Activated naive CD4-positive, alpha-beta T cell treated with anti-CD3 and anti-CD28 coated beads, Interleukin-2, amount 10 ng/mL, durations not matched to agents 7 days and 5 days (primary cell): ENCODE measurements around the gene SPI1.

Experiments
- CTCF ChIA-PET: fragments of 350-600 bp; sonication (Branson Sonifier 250); formaldehyde crosslinking; loops from one replicate; lab custom pipeline; 2021; ENCODE audit warnings: antibody characterized with exemption; lab: Charles Lee
- DNase-seq: peaks from one replicate; pipeline ENCODE4 v3.0.0-alpha.2; 2020
- H3K27ac Mint-ChIP-seq: one replicate; pipeline ENCODE4 v1.8.0; 2021; ENCODE audit warnings: mild to moderate bottlenecking, moderate library complexity, mixed read lengths
- H3K27me3 Mint-ChIP-seq: one replicate; pipeline ENCODE4 v1.8.0; 2021; ENCODE audit warnings: mild to moderate bottlenecking, mixed read lengths
- H3K36me3 Mint-ChIP-seq: one replicate; pipeline ENCODE4 v1.8.0; 2021; ENCODE audit warnings: mixed read lengths
- H3K4me1 Mint-ChIP-seq: one replicate; pipeline ENCODE4 v1.8.0; 2021; ENCODE audit warnings: mixed read lengths
- H3K4me3 Mint-ChIP-seq: one replicate; pipeline ENCODE4 v1.8.0; 2021; ENCODE audit warnings: mild to moderate bottlenecking, moderate library complexity, mixed read lengths
- H3K9me3 Mint-ChIP-seq: one replicate; pipeline ENCODE4 v1.8.0; 2021; ENCODE audit warnings: mixed read lengths

The SPI1 gene

DNA sequence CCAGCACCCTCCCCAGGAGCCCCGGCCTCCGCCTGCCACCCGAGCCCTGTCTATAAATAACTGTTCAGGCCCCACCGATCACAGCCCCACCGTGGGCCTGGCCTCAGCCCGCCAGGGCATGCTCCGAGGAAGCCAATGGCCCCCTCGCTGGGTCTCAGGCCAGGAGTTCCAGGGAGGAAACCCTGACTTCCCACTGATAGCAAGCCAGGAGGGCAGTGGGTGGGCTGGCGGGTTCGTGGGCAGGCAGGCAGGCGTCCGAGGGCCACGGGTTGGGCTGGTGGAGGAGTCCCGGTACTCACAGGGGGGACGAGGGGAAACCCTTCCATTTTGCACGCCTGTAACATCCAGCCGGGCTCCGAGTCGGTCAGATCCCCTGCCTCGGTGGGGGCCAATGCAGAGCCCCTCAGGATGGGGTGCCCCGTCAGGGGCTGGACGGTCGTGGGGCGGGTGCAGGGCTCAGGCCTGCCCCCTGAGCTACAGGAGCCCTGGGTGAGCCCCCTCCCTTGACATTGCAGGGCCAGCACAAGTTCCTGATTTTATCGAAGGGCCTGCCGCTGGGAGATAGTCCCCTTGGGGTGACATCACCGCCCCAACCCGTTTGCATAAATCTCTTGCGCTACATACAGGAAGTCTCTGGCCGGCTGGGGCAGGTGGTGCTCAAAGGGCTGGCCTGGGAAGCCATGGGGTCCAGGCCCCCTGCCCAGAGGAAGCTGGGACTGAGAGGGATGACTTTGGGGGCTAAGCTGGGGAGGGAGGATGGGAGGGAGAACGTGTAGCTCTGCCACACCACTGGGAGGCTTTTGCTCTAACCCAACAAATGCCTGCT is at the start of gene SPI1:
TSS of gene SPI1 (minus strand) at position 538 of the 826 bp plus-strand sequence. CDS start at position 344, 194 bp downstream.
- no peak within 1 kb of the TSS for H3K4me3 Mint-ChIP-seq
- CTCF ChIA-PET, result interaction anchor here (0.9 to 1.2 kb wide), 2 partner anchors 33 to 77 kb away, joined by 3 read pairs; no protein-coding TSS in a partner anchor
- no peak for DNase-seq
- H3K27ac Mint-ChIP-seq, result no peak within 1 kb of the TSS
- no peaks in the 10 kb centered on the region for H3K36me3 Mint-ChIP-seq
- peaks cover 7% of the 10 kb centered on the region for H3K27me3 Mint-ChIP-seq
- H3K9me3 Mint-ChIP-seq, result no peaks in the 10 kb centered on the region
- peaks cover 4% of the 10 kb centered on the region for H3K4me1 Mint-ChIP-seq

- Mint-ChIP-seq H3K9me3 (no peaks in the 10 kb centered on the region), H3K4me3 (peak within 1 kb of the TSS; percentile 100), H3K36me3 (peaks cover 41% of the 10 kb centered on the region), H3K4me1 (peaks cover 35% of the 10 kb centered on the region), H3K27ac (peak within 1 kb of the TSS; percentile 99), H3K27me3 (no peaks in the 10 kb centered on the region)
- peak; percentile 99 for DNase-seq
- CTCF ChIA-PET, result interaction anchor here (1.5 to 4.5 kb wide), 2 partner anchors 15 to 52 kb away, joined by 4 to 22 read pairs; no protein-coding TSS in a partner anchor
Measured at GRCh38 chr11:47426062-47426956, 48.0 kb upstream of the SPI1 start, which contains the start of gene PSMC3. Gene PSMC3 (minus strand): TSS chr11:47426439. CDS start chr11:47426279, 160 bp downstream.

- H3K27me3 Mint-ChIP-seq, result no peaks in the 10 kb centered on the region
- peaks cover 46% of the 10 kb centered on the region for H3K36me3 Mint-ChIP-seq
- H3K4me3 Mint-ChIP-seq, result peak overlapping the region; percentile 100
- no peaks in the 10 kb centered on the region for H3K9me3 Mint-ChIP-seq
- peaks cover 35% of the 10 kb centered on the region for H3K4me1 Mint-ChIP-seq
- no peak for DNase-seq
- CTCF ChIA-PET, result interaction anchor here (4.5 kb wide), 1 partner anchor 14 kb away, joined by 22 read pairs; no protein-coding TSS in a partner anchor
- peak overlapping the region; percentile 99 for H3K27ac Mint-ChIP-seq
Measured at GRCh38 chr11:47425611-47426010, 47.3 kb upstream of the SPI1 start.

DNA sequence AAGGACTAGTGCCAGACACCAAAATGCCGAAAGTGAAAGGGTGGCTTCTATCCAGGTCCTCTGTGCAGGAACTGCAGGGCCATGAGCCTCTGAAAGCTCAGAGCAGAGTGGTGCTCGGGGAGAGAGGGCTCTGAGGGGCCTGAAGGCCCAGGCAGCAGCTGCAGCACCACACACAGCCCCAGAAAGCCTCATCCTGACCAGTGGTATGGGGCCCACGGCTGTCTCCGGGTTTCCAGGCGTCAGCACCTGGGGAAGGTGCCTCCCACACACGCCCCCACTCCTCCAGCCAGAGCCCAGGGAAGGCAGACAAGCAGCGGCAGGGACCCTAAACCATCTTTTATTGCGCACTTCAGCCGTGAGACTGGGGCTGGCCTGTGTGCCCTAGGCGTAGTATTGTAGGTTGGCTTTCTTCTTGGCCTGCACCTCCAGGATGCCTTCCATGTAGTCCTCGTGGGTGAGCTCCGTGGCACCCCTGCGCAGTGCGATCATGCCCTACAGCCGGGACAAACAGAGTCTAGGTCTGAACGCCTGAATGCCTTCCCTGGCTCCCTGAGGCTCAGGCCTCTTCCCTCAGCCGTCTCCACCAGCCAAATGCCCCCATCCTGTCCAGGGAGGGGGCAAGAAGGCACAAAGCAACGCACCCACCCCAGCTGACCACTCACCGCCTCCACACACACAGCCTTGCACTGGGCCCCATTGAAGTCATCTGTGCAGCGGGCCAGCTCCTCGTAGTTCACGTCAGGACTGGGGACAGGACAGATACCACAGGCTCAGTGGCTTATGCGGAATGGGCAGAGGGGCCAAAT is 40.3 kb upstream of the SPI1 start:
- no peak for DNase-seq
- CTCF ChIA-PET, result interaction anchor here (0.7 kb wide), 1 partner anchor 10 kb away, joined by 3 read pairs; the partner anchor contains the start of gene SLC39A13
- peaks cover 51% of the 10 kb centered on the region for H3K36me3 Mint-ChIP-seq
- H3K27me3 Mint-ChIP-seq, result no peaks in the 10 kb centered on the region
- H3K27ac Mint-ChIP-seq, result no peak overlapping the region
- no peaks in the 10 kb centered on the region for H3K4me1 Mint-ChIP-seq
- no peaks in the 10 kb centered on the region for H3K9me3 Mint-ChIP-seq
- H3K4me3 Mint-ChIP-seq, result no peak overlapping the region

DNA sequence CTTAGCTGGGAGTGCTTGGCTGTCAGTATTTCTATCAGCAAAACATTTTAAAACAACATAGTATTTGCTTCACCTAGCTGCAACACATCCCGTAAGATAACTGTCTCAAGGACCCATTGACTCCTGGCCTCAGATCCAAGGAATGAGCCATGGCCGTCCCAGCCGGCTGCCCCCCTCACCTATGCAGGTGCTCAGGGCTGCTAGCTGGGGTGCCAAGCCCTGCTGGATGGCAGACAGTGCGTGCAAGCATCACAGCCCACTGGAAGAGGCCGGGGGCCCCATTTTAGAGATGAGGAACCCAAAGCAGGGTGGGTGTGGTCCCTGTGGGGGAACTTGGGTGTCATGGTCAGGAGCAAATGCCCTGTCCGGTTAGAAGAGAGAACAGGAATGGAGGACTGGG is 39.4 kb upstream of the SPI1 start:
- CTCF ChIA-PET, result interaction anchor here (1.1 kb wide), 1 partner anchor 44 kb away, joined by 3 read pairs; no protein-coding TSS in a partner anchor
- peaks cover 48% of the 10 kb centered on the region for H3K36me3 Mint-ChIP-seq
- H3K9me3 Mint-ChIP-seq, result no peaks in the 10 kb centered on the region
- no peak overlapping the region for H3K27ac Mint-ChIP-seq
- DNase-seq, result no peak
- no peaks in the 10 kb centered on the region for H3K4me1 Mint-ChIP-seq
- H3K27me3 Mint-ChIP-seq, result no peaks in the 10 kb centered on the region
- no peak overlapping the region for H3K4me3 Mint-ChIP-seq

GRCh38 chr11:47415949-47416472 is 37.7 kb upstream of the SPI1 start:
- no peak overlapping the region for H3K4me3 Mint-ChIP-seq
- H3K36me3 Mint-ChIP-seq, result peaks cover 38% of the 10 kb centered on the region
- H3K27ac Mint-ChIP-seq, result no peak overlapping the region
- CTCF ChIA-PET, result interaction anchor here (0.6 to 1.7 kb wide), 2 partner anchors 13 to 42 kb away, joined by 3 to 7 read pairs; no protein-coding TSS in a partner anchor
- H3K27me3 Mint-ChIP-seq, result no peaks in the 10 kb centered on the region
- H3K9me3 Mint-ChIP-seq, result no peaks in the 10 kb centered on the region
- H3K4me1 Mint-ChIP-seq, result no peaks in the 10 kb centered on the region
- DNase-seq, result no peak

DNA sequence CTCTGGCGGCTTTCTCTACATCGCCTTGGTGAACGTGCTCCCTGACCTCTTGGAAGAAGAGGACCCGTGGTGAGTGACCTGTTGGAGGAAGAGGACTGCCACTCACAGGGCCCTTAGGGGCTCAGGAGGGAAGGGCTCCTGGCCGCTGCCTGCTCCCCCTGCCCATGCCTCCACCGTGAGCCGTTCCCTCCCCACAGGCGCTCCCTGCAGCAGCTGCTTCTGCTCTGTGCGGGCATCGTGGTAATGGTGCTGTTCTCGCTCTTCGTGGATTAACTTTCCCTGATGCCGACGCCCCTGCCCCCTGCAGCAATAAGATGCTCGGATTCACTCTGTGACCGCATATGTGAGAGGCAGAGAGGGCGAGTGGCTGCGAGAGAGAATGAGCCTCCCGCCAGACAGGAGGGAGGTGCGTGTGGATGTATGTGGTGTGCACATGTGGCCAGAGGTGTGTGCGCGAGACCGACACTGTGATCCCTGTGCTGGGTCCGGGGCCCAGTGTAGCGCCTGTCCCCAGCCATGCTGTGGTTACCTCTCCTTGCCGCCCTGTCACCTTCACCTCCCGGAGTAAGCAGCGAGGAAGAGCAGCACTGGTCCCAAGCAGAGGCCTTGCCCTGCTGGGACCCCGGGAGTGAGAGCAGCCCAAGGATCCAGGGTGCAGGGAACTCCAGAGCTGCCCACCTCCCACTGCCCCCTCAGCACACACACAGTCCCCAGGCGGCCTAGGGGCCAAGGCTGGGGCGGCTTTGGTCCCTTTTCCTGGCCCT is 36.9 kb upstream of the SPI1 start:
- no peaks in the 10 kb centered on the region for H3K27me3 Mint-ChIP-seq
- H3K9me3 Mint-ChIP-seq, result no peaks in the 10 kb centered on the region
- DNase-seq, result no peak
- H3K27ac Mint-ChIP-seq, result no peak overlapping the region
- CTCF ChIA-PET, result interaction anchor here (1.7 kb wide), 1 partner anchor 41 kb away, joined by 7 read pairs; no protein-coding TSS in a partner anchor
- H3K4me3 Mint-ChIP-seq, result no peak overlapping the region
- no peaks in the 10 kb centered on the region for H3K4me1 Mint-ChIP-seq
- H3K36me3 Mint-ChIP-seq, result peaks cover 32% of the 10 kb centered on the region

DNA sequence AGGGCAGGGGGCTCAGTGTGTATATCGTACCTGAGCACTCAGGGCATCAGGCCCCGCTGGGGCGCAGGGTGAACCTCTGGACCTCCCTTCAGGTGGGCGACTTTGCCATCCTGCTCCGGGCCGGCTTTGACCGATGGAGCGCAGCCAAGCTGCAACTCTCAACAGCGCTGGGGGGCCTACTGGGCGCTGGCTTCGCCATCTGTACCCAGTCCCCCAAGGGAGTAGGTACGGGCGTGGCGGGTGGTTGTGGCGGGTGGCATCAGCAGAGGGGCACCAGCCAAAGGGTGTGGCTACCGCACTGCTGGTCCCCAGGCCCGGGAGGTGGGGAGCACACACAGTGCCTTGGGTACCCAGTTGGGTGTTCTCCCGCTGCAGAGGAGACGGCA is 36.3 kb upstream of the SPI1 start:
- no peak overlapping the region for H3K27ac Mint-ChIP-seq
- no peak for DNase-seq
- no peak overlapping the region for H3K4me3 Mint-ChIP-seq
- CTCF ChIA-PET, result interaction anchor here (0.5 to 0.6 kb wide), 2 partner anchors 22 to 333 kb away, joined by 3 read pairs; no protein-coding TSS in a partner anchor
- no peaks in the 10 kb centered on the region for H3K9me3 Mint-ChIP-seq
- peaks cover 1% of the 10 kb centered on the region for H3K4me1 Mint-ChIP-seq
- H3K27me3 Mint-ChIP-seq, result no peaks in the 10 kb centered on the region
- H3K36me3 Mint-ChIP-seq, result peaks cover 26% of the 10 kb centered on the region

DNA sequence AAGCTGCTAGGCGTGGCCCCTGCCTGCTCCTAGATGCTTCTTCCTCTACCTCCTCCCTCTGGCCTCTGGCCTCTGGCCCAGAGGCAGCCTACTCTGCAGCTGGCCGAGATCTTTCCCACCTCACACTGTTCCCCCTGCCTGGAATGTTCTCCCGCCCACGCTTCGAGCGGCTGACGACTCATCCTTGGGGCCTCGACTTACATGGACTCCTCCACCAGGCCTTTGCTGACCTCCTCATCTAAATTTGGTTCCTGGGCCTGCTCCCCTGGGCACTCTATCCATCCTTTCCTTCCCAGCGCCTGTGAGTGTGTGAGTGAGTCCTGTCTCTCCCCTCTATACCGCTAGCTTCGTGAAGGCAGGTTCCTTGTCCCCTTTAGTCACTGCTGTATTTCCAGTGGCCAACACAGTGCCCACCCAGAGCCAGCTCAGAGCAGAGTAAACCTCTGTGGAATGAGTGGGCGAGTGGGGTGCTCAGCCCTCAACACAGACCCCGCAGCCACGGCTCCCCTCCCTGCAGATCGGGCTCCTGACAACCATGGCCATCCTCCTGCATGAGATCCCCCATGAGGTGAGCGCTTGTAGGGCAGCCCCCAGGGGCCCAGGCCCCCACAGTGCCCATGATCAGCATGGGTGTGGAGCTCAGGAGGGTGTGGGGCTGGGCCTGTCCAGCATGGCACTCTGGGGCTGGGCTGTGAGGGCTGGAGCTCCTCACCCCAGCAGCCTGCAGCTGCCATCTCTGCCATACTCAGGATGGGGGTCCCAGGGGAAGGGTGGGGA is 35.7 kb upstream of the SPI1 start:
- DNase-seq, result no peak
- H3K27ac Mint-ChIP-seq, result peak overlapping the region; percentile 42
- peaks cover 7% of the 10 kb centered on the region for H3K4me1 Mint-ChIP-seq
- H3K27me3 Mint-ChIP-seq, result no peaks in the 10 kb centered on the region
- no peaks in the 10 kb centered on the region for H3K9me3 Mint-ChIP-seq
- peaks cover 26% of the 10 kb centered on the region for H3K36me3 Mint-ChIP-seq
- CTCF ChIA-PET, result interaction anchor here (0.5 to 7.8 kb wide), 3 partner anchors 22 to 332 kb away, joined by 3 to 133 read pairs (median 3); no protein-coding TSS in a partner anchor
- H3K4me3 Mint-ChIP-seq, result no peak overlapping the region

GRCh38 chr11:47413351-47413750 is 35.0 kb upstream of the SPI1 start:
- Mint-ChIP-seq H3K27me3 (no peaks in the 10 kb centered on the region), H3K4me1 (peaks cover 12% of the 10 kb centered on the region), H3K9me3 (no peaks in the 10 kb centered on the region), H3K27ac (no peak overlapping the region), H3K36me3 (peaks cover 19% of the 10 kb centered on the region), H3K4me3 (no peak overlapping the region)
- CTCF ChIA-PET, result interaction anchor here (2.3 to 7.8 kb wide), 2 partner anchors 41 to 235 kb away, joined by 7 to 133 read pairs; no protein-coding TSS in a partner anchor
- DNase-seq, result no peak

GRCh38 chr11:47411884-47412746 is 33.8 kb upstream of the SPI1 start:
- no peaks in the 10 kb centered on the region for H3K27me3 Mint-ChIP-seq
- no peaks in the 10 kb centered on the region for H3K9me3 Mint-ChIP-seq
- peaks cover 10% of the 10 kb centered on the region for H3K36me3 Mint-ChIP-seq
- DNase-seq, result peak; percentile 71
- peaks cover 21% of the 10 kb centered on the region for H3K4me1 Mint-ChIP-seq
- H3K4me3 Mint-ChIP-seq, result no peak overlapping the region
- CTCF ChIA-PET, result interaction anchor here (0.6 to 7.8 kb wide), 28 partner anchors 9 to 350 kb away, joined by 3 to 133 read pairs (median 4); partner anchors contain the start of genes PSMC3 and SPI1
- H3K27ac Mint-ChIP-seq, result no peak overlapping the region
